NCI-H2196 treated with DMSO at 0.1 percent for 48 hours (cell line): ENCODE data around the gene RPA1.
"Not testable (repeated sequence)": the region's sequence is repeated elsewhere in the genome, so short reads cannot be mapped to it uniquely, and the experiment has no call there.

Experiments
- DNase-seq: peaks from one replicate; lab custom pipeline; 2025; ENCODE audit not compliant: unreplicated experiment; lab: John Stamatoyannopoulos, UW

The RPA1 gene

DNA sequence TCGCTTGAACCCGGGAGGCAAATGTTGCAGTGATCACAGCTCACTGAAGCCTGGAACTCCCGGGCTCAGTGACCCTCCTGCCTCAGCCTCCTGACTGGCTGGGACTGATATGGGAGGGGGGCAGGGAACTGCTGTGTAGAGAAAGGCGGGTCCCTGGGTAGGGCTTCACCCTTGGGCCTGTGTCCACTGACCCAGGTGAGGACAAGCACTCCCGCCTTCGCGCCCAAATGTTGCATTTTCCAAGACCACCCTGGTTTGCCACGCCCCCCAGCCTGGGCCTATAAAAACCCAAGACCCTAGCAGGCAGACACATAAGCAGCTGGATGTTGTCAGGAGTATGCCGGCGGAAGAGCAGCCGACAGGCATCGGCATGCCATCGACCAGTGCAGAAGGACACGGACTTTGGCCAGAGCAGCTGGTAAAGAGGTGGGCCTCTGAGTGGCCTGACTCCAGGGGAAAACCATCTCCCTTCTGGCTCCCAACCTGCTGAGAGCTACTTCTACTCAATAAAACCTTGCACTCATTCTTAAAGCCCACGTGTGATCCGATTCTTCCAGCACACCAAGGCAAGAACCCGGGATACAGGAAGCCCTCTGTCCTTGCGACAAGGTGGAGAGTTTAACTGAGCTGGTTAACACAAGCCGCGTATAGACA is 19.2 kb upstream of the RPA1 start:
- DNase-seq = no peak

DNA sequence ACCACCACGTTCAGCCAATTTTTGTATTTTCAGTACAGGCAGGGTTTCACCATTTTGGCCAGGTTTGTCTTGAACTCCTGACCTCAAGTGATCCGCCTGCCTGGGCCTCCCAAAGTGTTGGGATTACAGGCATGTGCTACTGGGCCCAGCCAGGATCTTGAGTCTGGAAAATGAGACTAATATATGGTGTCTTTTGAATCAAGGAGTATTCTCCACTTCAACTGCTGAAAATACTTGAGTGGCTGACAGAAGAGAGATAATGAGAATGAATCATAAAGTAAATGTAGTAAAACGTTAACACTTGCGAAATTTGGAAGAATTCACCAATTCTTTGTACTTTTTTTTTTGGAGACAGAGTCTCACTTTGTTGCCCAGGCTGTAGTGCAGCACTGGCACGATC is 16.7 kb upstream of the RPA1 start:
- no peak for DNase-seq

DNA sequence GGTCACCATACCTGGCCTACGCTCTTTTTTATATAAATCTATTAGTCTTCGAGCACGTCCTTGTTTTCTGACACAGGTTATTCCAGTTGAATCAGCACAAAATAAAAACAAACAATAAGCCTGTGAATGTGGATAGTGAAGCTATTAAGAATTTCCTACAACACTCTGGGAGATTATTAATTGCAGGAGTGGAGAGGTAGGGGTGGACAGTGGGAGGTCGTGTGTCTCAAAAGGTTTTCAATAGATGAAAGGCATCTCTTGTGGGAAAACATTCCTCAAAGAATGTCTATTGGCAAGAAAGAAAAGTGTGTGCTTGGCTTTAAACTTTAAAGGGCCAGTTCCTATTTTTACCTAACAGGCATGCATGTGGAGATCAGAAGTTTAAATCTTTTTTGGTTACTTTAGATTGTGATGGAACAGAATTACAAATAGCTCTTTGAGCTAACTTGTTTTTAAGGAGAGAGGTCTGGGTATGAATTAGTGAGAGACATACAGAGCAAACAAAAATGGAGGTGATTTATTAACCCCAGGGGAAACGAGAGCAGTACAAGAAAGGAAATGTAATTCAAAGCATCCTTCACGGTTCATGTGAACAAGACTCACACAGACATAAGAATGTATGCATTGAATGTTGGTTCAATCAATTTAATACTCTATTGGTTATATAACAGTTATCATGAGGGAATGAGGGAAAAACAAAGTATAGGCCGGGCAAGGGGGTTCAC is 9.1 kb upstream of the RPA1 start:
- no peak for DNase-seq

DNA sequence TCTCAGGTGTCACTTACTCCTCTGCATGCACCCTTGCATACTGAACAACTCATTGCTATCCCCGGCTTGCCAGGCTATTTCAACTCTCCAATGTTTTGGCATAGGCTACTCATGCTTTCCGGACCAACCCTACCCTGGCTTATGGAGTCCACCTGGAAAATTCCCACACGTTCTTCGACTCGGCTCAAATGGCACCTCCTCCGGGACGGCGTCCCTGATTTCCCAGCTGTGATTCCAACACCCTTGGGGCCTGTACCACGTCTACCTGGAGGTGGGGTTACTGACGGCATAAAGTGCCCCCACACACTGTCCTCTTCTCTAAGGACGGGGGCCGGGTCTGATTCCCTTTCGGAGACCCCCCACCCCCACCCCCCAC is 601 bp upstream of the RPA1 start:
- no peak for DNase-seq

DNA sequence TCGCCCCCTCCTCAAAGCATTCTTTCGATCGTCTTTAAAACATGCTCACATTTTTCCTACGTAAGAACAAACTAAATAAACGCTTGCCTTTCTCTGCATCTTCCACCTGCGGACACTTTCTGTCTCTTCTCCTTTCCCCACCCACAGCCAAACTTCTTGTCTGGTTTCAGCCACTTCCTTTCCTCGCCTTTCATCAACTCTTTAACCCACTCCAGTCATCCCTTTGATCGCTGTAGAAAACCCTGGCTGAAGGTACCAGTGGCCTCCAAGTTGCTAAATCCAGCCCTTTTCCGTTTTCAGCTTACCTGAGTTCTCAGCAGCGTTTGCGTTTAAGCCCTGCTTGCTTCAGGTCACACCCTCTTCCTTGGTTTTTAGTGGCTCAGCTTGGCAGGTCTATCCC is 483 bp downstream of the RPA1 start:
- no peak for DNase-seq

DNA sequence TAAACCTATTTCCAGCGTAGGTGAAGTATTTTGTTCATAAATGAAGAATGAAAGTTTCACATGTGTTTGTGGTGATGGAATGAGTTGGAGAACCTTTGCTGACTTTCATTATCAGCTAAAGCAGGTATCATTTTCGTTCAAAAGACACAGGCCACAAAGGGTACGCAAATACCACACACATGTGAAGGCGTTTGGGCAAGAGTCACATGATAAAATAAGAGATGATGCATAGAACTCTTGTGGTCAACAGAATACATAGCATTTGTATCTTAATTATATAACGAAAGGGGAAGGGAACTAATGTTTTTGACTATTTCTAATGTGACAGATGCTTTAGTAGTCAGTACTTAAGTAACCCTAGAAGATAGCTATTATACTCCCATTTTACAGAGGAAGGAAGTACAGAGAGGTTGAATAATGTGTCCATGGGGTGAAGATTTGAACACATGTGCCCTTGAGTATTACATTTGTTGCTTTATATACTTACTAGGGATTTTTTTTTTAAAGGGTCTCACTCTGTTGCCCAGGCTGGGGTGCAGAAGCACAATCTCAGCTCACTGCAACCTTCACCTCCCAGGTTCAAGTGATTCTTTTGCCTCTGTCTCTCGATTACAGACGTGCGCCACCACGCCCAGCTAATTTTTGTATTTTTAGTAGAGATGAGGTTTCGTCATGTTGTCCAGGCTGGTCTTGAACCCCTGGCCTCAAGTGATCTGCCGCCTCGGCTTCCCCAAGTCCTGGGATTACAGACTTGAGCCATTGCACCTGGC is 4.8 kb downstream of the RPA1 start:
- DNase-seq = no peak

DNA sequence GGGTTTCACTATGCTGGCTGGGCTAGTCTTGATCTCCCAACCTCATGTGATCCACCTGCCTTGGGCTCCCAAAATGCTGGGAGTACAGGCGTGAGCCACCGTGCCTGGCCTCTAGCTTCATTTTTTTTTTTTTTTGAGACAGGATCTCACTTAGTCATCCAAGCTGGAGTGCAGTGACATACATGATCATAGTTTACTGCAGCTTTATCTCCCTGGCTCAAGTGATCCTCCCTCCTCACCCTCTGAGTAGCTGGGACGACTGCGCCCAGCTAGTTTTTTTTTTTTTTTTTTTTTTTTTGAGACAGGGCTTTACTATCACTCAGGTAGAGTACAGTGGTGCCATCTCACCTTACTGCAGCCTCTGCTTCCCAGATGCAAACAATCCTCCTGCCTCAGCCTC is 9.7 kb downstream of the RPA1 start:
- DNase-seq = no peak

DNA sequence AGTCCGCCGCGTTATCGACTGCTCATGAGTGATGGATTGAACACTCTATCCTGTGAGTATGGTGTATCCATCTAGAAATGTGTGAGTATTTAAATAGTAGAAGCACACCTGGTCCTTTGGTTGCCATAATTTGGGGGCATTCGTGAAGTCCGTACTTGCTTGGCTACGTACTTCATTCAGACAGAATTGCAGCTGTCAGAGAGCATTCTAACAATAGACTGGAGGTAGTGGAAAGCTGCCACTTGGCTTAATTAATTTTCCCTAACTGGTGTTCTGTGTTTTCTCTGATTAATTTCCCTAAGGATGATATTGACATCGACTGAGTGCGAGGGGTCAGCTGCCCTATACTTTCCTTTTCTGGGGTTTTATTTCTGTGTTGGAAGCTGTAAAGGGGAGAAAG is 14.1 kb downstream of the RPA1 start:
- no peak for DNase-seq

DNA sequence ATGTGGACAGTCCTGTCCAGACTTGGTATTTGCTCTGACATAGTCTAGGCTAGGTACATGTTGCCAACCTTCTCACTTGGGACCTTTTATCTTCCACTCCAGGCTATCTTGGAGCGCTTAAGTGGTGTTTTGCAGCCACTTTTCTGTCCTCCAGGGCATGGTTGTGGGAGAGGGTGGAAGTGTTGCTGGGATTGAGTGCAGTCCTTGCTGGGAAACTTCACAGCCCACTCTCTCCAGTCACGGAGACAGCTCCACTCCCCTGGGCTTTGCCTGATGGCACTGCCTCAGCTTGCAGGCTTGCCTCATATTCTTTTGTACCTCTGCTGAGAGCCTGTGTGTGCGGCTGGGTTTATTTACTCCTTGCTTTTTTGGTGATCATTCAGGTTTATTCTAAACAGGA is 17.4 kb downstream of the RPA1 start:
- DNase-seq = no peak

DNA sequence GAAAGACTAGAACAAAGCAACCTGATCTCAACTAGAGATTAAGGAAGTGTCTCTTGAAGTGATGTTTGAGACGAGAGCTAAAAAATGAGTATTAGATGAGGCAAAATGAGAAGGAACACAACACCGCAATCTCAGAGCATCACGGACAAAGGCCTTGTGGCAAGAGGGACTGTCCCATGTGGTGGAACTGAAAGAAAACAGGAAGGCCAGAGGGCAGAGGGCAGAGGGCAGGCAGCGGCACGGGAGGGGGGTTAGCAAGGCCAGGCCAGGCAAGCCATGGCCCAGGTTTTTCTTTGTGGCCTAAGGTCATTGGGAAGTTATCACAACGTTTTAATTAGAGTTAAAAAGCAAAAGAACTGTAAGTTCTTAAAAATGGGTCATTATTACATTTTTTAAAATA is 22.5 kb downstream of the RPA1 start:
- DNase-seq = no peak

DNA sequence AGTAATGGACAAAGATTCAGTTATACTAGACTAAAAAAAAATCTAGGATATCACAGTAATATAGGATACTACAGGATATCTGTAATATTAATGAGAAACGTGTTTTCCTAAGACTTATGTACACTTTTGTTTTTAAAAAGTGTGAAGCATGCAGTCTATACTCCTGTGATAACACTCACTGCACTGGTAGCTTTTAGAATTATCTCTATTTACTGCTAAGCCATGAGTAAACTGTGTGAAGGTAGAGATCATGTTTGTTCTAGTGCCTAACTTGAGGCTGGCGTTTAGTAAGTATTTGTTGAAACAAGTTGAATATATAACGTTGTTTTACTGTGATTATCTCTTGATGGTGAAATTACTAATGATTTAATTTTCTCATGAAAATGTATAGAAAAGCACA is 23.9 kb downstream of the RPA1 start:
- no peak for DNase-seq

DNA sequence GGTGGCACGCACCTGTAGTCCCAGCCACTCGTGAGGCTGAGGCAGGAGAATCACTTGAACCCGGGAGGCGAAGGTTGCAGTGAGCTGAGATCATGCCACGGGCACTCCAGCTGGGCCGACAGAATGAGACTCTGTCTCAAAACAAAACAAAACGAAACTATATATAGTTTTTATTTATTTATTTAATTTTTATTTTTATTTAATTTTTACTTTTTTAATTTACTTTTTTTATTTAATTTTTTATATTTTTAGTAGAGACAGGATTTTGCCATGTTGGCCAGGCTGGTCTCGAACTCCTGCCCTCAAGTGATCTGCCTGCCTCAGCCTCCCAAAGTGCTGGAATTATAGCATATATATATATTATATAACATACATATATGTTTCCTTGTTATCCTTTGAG is 26.7 kb downstream of the RPA1 start:
- not testable (repeated sequence) for DNase-seq

DNA sequence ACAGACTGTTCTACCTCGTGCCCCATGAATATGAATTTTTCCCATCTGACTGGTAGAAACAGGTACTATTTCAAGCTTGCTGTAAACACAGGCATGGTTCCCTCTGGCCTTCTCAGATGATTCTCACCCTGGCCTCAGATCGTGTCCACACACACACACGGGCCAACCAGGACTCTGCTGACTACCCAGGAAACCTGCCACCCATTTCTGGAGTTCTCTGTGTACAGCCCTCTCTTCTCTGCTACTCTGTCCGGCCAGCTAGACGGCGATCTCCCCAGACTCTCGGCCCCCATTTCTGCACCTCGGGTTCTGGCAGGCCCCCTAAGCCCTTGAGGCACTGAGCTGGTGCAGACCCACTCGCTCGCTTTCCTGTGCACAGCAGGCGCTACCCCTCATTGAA is 31.2 kb downstream of the RPA1 start:
- DNase-seq = no peak

DNA sequence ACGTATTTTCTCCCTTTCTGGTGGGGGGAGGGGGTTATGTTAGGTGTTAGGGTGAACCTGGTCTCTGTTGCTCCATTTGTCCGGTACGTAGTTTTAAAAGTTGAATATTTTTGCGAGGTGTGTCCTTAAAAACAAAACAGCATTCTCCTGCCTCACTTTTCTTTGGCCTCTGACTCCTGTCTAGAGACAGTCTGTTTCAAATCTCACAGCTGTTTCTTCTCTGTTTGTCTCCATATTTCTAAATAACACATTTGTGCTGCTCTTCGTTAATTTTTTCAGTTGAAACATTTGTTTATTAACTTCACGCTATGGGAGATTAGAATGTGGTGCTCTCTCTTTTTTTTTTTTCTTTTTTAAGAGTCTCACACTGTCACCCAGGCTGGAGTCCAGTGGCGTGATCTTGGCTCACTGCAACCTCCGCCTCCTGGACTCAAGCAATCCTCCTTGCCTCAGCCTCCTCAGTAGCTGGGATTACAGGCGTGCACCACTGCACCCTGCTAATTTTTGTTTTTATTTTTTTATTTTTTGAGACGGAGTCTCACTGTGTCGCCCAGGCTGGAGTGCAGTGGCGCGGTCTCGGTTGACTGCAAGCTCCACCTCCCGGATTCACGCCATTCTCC is 31.7 kb downstream of the RPA1 start:
- DNase-seq = no peak

DNA sequence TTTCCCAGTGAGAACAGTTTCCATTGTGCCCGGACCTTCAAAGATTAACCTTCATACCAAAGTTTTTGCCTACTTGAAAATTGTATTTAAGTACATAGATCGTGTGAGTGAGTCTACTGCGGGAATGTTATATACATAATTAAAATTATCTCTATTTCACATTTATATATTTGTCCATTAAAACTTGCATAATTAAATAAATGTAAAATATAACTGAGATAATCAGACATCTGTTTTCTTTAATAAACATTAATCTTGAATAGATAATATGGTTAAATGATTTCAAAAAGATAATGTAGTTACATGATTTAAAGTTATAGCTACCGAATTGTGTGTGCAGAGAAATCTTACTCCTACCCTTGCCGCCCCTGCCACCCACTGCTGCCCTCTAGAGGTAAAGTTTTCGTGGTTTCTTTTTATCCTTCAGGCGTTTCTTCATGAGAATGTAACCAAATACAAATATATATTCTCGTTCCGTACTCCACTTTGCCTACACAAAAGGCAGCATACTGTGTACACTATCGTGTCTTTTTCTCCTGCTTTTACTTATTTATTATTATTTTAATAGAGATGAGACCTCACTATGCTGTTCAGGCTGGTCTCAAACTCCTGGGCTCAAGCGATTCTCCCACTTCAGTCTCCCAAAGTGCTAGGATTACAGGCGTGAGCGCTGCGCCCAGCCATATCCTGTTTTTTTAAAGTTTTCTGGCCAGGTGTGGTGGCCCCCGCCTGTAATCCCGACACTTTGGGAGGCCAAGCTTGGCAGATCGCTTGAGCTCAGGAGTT is 35.6 kb downstream of the RPA1 start:
- DNase-seq = peak; percentile 0

DNA sequence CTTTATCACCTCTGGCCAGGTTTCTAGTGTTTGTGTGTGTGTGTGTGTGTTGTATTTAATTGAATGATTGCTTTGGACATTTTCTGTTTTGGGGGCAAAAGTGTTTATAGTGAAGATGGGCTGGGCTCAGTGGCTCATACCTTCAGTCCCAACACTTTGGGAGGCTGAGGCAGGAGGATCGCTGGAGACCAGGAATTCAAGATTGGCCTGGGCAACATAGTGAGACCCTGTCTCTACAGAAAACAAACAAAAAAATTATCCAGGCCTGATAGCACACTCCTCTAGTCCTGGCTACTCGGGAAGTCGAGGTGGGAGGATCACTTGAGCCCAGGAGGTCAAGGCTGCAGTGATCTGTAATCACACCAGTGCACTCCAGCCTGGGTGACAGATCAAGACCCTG is 37.5 kb downstream of the RPA1 start:
- DNase-seq = no peak

DNA sequence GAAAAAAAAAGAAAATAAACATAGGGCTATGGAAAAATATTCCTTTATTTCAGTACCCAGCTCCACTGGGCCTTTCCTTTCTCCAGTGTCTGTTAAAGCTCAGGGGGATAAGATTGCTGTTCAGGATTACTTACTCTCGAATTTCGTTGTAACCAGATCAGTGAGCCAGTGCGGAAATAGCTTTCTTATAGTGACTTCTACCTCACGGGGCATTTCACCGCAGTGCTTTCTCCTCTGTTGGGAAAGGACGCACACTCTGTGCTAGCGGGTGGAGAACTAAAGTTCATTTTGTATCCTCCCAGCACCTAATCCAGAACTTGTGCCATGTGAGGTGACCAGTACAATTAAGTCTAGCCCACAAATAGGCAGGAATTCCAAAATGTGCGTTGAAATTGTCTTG is 38.3 kb downstream of the RPA1 start:
- DNase-seq = no peak

DNA sequence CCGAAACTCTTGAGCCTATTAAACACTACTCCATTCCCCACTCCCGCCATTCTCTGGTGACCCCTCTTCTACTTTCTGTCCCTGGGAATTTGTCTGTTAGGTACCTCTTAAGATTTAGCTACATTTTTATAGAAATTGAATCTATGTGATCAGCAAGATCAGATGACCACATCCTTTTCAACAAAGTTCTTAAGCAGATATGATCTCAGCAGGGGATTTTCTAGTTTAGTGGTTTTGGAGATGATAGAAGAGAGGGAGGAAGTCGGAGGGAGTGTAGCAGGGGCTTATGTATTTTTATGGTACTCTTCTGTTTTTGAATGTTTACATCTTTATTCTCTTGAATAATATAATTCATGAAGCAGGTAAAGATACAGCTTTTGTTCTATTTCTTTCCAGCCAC is 40.8 kb downstream of the RPA1 start:
- DNase-seq = no peak

DNA sequence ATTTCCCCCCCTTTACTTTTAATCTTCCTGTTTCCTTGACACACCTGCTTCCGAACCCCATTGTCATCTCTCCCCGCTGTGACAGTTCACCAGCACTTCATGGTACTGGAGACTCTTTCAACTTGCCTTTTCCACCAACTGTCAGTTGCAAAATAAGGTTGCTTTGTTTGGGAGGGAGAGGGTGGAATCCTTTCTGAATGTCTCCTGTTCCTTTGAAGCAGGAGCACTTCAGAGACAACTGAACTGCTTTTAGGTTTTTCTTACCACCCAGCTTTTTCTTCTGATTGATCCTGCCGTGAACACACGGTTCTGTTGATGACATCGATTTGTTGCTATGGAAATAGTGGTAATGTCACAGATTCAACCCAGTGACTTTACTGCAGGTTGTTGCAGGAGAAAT is 42.0 kb downstream of the RPA1 start:
- no peak for DNase-seq

DNA sequence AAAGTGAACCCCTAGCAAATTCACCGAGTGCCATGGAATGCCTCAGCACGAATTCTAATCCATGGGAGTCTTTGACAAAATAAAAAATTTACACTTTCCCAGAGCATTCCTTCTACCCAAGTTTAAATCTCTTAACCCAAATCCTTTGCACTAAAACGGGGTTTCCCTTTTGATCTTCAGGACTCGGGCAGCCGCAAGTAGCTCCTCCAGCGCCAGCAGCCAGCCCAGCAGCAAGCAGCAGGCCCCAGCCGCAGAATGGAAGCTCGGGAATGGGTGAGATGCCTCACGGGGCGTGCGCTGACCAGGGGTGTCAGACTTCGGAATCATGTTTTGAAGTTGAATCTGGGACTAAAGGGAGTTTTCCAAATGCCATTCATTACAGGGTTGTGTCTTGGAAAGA is 42.4 kb downstream of the RPA1 start:
- DNase-seq = no peak

DNA sequence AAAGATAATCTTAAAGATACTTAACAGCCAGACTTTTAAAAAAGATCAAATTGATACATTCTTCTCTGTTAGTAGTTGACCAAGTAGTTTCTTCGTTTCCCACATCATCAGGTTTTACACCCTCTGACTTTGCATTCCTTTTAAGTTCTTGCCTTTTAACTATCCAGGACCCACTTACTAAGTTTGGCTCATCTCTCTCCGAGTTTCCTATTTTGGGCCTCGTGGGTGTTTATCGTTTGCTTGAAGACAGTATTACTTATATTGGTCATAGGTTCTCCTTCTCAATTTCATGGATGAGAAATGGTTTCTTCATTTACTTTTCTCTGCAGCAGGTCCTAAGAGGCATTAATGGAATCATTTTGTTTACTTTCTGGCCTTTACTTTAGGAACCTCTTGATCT is 43.2 kb downstream of the RPA1 start:
- DNase-seq = no peak
